ENCODE measurements around the gene LRPPRC.
"Not testable (repeated sequence)": the region's sequence is repeated elsewhere in the genome, so short reads cannot be mapped to it uniquely, and the experiment has no call there.

Gene LRPPRC

DNA sequence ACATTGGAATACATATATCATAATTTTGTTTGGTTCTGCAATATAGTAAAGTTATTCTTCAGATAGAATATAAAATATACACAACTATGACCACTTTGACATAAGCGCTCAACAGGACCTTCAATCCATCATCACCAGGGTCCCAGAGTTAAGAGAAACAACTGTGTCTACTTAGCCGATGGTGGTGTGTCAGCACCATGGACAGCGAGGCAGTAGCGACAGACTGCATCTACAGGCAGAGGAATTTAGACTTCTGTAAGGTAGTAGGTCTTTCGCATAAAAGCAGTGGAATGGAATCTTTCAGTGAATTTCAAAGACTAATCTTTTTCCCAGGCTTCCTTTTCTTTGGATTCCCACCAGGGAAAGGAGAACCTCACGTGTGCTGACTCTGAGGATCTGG is 20.5 kb upstream of the LRPPRC start:
- TF ChIP-seq, protein P1, sequence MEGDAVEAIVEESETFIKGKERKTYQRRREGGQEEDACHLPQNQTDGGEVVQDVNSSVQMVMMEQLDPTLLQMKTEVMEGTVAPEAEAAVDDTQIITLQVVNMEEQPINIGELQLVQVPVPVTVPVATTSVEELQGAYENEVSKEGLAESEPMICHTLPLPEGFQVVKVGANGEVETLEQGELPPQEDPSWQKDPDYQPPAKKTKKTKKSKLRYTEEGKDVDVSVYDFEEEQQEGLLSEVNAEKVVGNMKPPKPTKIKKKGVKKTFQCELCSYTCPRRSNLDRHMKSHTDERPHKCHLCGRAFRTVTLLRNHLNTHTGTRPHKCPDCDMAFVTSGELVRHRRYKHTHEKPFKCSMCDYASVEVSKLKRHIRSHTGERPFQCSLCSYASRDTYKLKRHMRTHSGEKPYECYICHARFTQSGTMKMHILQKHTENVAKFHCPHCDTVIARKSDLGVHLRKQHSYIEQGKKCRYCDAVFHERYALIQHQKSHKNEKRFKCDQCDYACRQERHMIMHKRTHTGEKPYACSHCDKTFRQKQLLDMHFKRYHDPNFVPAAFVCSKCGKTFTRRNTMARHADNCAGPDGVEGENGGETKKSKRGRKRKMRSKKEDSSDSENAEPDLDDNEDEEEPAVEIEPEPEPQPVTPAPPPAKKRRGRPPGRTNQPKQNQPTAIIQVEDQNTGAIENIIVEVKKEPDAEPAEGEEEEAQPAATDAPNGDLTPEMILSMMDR (conservative IDR thresholded peaks at IDR 0.05; ENCODE audit: low read length): no peak
- DNase-seq (ENCODE audit: low read depth): peak; percentile 37
- H3K4me3 ChIP-seq (ENCODE audit: low read length): no peak overlapping the region

DNA sequence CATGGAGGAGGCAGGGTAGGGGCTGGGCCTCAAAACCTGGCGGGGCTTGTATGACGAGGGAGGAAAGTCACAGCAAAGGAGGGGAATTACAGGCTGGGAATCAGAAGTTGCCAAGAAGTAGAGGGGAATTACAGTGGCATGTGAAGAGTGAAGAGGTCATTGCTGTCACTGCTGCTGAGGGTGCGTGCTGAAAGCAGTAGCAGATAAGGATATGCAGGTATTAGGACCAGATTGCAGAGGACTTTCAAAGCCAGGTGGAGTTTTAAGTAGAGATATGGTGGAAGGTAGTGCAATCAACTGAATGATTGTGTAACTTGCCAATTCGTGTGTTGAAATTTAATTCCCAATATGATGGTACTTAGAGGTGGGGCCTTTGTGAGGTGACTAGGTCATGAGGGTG is 19.4 kb upstream of the LRPPRC start:
- no peak overlapping the region for H3K4me3 ChIP-seq (ENCODE audit: low read length)
- DNase-seq (ENCODE audit: low read depth): no peak
- TF ChIP-seq, protein P1 (conservative IDR thresholded peaks at IDR 0.05; ENCODE audit: low read length): no peak

DNA sequence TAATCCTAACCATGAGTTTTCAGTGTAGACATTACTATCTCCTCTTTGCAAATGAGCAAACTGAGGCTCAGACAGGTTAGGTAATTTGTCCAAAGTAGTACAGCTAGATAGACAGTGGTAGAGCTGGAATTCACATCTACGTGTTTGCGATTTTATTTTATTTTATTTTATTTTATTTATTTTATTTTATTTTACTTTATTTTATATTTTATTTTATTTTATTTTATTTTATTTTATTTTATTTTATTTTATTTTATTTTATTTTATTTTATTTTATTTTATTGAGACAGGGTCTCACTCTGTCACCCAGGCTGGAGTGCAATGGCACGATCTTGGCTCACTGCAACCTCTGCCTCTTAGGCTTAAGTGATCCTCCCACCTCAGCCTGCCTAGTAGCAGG is 17.4 kb upstream of the LRPPRC start:
- not testable (repeated sequence) for H3K4me3 ChIP-seq (ENCODE audit: low read length); DNase-seq (ENCODE audit: low read depth)

DNA sequence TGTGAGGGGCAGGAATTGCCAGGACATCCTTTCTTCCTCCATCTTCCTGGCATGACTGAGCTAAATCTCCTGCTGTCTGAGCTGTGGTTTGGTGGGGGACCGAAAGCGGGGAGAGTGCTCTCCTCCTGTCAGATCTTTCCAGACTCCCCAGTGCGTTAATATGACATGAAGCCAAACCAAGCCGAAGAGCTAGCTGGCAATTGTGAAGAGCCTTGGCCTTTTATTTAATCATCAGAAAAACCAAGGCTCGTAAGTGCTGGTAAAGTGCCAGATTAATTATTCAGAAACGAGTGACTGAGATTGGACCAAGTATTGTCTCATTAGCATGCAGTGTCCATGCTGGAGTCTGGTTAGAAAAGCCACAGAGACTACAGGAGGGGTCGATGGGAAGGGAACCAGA is 14.5 kb upstream of the LRPPRC start:
- no peak for DNase-seq (ENCODE audit: low read depth)
- H3K4me3 ChIP-seq (ENCODE audit: low read length): no peak overlapping the region
- TF ChIP-seq, protein P1 (conservative IDR thresholded peaks at IDR 0.05; ENCODE audit: low read length): no peak

DNA sequence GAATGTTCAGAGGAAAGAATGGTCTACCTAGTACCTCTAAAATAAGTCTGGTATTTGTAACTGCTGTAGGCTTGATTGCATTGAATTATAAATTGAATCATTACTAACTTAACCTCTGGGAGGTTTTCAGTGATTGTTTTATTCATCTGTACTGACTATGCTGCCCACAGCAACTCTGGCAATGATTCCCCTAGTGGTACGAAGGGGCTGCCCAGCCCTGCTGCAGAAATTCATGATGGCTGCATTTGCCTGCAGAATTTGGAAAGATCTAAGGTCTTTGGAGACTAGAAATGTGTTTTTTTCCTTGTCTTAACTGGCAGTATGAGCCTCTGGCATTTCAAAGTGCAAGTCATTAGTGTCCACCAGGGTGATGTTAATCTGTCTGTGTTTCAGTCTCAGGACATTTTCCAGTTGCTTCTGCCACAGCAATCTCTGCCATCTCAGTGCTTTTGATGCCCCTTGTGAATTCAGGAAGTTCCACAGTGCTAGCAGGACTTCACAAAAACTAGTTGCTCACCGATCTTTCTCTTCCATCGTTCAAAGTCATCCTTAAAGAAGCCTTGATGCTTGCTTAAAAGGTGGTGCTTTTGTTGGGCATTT is 13.4 kb upstream of the LRPPRC start:
- no peak overlapping the region for H3K4me3 ChIP-seq (ENCODE audit: low read length)
- DNase-seq (ENCODE audit: low read depth): no peak

DNA sequence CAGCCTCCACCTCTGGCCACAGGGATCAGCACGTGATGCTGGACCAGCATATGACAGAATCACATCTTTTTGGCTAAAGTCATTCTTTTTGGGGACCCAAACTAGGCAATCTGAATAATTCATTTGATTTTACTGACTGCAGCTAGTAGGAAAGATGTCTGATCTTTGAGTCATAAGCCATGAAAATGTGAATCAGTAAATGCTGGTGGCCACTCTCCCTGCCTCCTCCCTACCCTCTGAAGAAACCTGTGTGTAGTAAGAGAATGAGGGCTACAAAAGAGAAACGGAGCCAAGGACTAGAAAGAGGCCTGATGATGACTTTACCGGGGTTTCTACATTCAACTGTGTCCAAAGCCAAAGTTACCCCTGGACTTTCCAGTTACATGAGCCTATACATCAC is 10.1 kb upstream of the LRPPRC start:
- peak; percentile 33 for DNase-seq (ENCODE audit: low read depth)
- TF ChIP-seq, protein P1 (conservative IDR thresholded peaks at IDR 0.05; ENCODE audit: low read length): no peak
- H3K4me3 ChIP-seq (ENCODE audit: low read length): no peak overlapping the region

More for the DNA sequence above, 13.4 kb upstream of the LRPPRC start:
- TF ChIP-seq, protein P1 (conservative IDR thresholded peaks at IDR 0.05; ENCODE audit: low read length): no peak

DNA sequence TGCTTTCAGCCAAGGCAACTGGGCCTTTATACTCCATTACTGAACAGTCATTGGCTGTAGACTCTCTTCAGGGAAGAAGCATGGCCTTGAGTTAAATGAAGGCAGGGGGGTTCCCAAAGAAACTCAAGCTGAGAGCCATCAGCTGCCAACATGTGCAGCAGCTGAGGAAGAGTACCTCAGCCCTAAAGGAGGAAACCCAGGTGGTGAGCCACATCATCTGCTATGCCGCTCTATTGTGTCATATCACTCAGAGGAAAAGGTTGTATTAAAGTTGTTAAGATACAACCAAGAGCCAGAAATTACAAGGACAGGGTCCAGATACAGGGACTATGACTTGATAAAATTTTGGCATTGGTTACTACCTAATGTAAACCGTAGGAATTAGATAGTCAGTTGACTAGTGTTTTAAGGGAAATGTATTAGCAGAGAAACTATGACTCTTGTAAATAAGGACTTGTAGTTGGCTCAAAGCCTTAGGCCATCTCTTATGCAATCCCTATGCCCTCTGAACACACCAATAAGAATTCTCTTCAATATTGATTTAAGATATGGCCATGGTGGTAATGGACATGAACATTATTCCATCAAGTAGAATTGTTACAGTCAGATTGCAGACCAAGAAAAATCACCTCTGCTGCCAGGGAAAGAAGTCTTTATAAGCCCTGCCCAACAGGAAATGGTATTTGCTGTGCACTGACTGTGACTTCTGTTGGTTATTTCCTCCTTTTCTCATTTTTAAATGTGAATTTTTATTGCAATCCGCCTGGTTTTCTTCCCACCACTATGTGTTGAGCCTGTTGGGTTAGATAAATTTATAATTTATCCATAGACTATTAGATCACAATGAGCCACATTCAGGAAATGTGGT is 9.2 kb upstream of the LRPPRC start:
- no peak overlapping the region for H3K4me3 ChIP-seq (ENCODE audit: low read length)
- DNase-seq (ENCODE audit: low read depth): peak; percentile 9
- TF ChIP-seq, protein P1 (conservative IDR thresholded peaks at IDR 0.05; ENCODE audit: low read length): no peak

Measured in AG10803 (cell line).